Measurements from ENCODE around the gene HSF2. TPM values are rescaled to one million over a fixed set of nuclear protein-coding genes. Genes with fewer than 3 reads are reported as not detected.
A peak's percentile ranks its signal among the peaks of the same experiment; 100 is the strongest.

Gene HSF2
- total and polyA plus RNA-seq, 4 donors: 2.2 to 7.9 (median 6.3) TPM

GRCh38 chr6:122369536-122369935 lies 29.9 kb upstream of the HSF2 start (continued):
- TF ChIP-seq REST (IDR thresholded peaks at IDR 0.05) (no peak), RXRA (IDR thresholded peaks at IDR 0.05) (no peak)

GRCh38 chr6:122372647-122373046 lies 26.8 kb upstream of the HSF2 start:
- H3K27ac ChIP-seq (ENCODE audit: low read depth in 1 of 2, low read length in 2 of 2): no peak overlapping the region
- peaks cover 0 to 5% (median 0%) of the 10 kb centered on the region in 4 donors for H3K27me3 ChIP-seq (ENCODE audit: control insufficient read depth in 4 of 4, insufficient read depth in 4 of 4, low read length in 3 of 4)
- H3K4me3 ChIP-seq (ENCODE audit: low read depth in 1 of 3, low read length in 3 of 3): no peak overlapping the region
- H3K4me1 ChIP-seq (ENCODE audit: control insufficient read depth in 4 of 4, insufficient read depth in 4 of 4, low read length in 3 of 4): no peaks in the 10 kb centered on the region
- no peaks in the 10 kb centered on the region for H3K36me3 ChIP-seq (ENCODE audit: control insufficient read depth in 4 of 4, insufficient read depth in 3 of 4, low read depth in 1 of 4, low read length in 3 of 4)
- DNase-seq (ENCODE audit: low spot score): no peak
- no peaks in the 10 kb centered on the region for H3K9me3 ChIP-seq (ENCODE audit: control insufficient read depth in 4 of 4, low read length in 3 of 4)
- H3K9ac ChIP-seq (ENCODE audit: low read depth in 1 of 2, low read length in 2 of 2): no peak overlapping the region
- 11% methylated on average over 2 of the region's 2 CpGs for WGBS
- TF ChIP-seq NR2F2 (IDR thresholded peaks at IDR 0.05): no peak
- no peak for TF ChIP-seq HNF4G (IDR thresholded peaks at IDR 0.05)
- TF ChIP-seq REST (IDR thresholded peaks at IDR 0.05): no peak
- TF ChIP-seq RXRA (IDR thresholded peaks at IDR 0.05): no peak
- TF ChIP-seq EGR1 (IDR thresholded peaks at IDR 0.05; ENCODE audit: low read depth in 2 of 2): no peak
- no peak for TF ChIP-seq ATF3 (IDR thresholded peaks at IDR 0.05)
- TF ChIP-seq RAD21 (IDR thresholded peaks at IDR 0.05): peak; percentile 24 to 45
- TF ChIP-seq FOXA1 (IDR thresholded peaks at IDR 0.05): no peak
- TF ChIP-seq ZBTB33 (IDR thresholded peaks at IDR 0.05): no peak
- TF ChIP-seq TAF1 (conservative IDR thresholded peaks at IDR 0.05): no peak
- TF ChIP-seq CTCF (IDR thresholded peaks at IDR 0.05; ENCODE audit: low read depth, low read length, missing input control): peak; percentile 7
- no peak for TF ChIP-seq MAX (IDR thresholded peaks at IDR 0.05)
- TF ChIP-seq GABPA (IDR thresholded peaks at IDR 0.05 in 1 of 2, conservative IDR thresholded peaks at IDR 0.05 in 1 of 2): no peak
- no peak for TF ChIP-seq HNF4A (conservative IDR thresholded peaks at IDR 0.05)
- TF ChIP-seq SP1 (IDR thresholded peaks at IDR 0.05): no peak

Data from liver (tissue), 9 donors.